Measurements from ENCODE around the gene PTPRG. TPM values are rescaled to one million over a fixed set of nuclear protein-coding genes. Genes with fewer than 3 reads are reported as not detected.

PTPRG gene
- total RNA-seq, 1 experiment from 2014 or later = 69.3 TPM

GRCh38 chr3:61803983-61804382 lies 242.6 kb downstream of the PTPRG start:
- H4K91ac ChIP-seq (ENCODE audit: insufficient read length, low read depth, low read length) = no peak overlapping the region
- peaks cover 3% of the 10 kb centered on the region; the same call in 1 of the 2 replicates for H3K4me1 ChIP-seq (ENCODE audit: insufficient read depth, low read length)
- H3K4me1 Mint-ChIP-seq = peaks cover 39 to 45% of the 10 kb centered on the region in 2 experiments
- WGBS (ENCODE audit: extremely low coverage, insufficient read length, low lambda C conversion rate) = no CpG with 5 or more reads among the region's 1 CpG
- no peak overlapping the region for H3K4ac ChIP-seq (ENCODE audit: low read depth, low read length)
- H3K18ac ChIP-seq (ENCODE audit: insufficient read length, low read depth, low read length) = no peak overlapping the region
- H3K79me2 ChIP-seq (ENCODE audit: insufficient read depth, low read length) = peaks cover 15% of the 10 kb centered on the region; the same call in 1 of the 2 replicates
- no peak overlapping the region for H3K4me2 ChIP-seq (ENCODE audit: insufficient read depth, insufficient read length, low read length)
- H3K4me3 Mint-ChIP-seq = no peak overlapping the region
- no peaks in the 10 kb centered on the region for H3K23me2 ChIP-seq (ENCODE audit: insufficient read length, low read depth, low read length, poor library complexity, severe bottlenecking)
- H2AFZ ChIP-seq (ENCODE audit: low read length) = no peak overlapping the region
- H3K36me3 Mint-ChIP-seq (ENCODE audit: insufficient read depth in 1 of 3, low read depth in 3 of 3) = peaks cover 0 to 13% (median 0%) of the 10 kb centered on the region in 3 experiments; a peak in 4 of 7 replicates
- no peak overlapping the region for H3K27ac ChIP-seq (ENCODE audit: insufficient read length, low read depth, low read length)
- H3K27me3 ChIP-seq (ENCODE audit: insufficient read depth, low read length) = no peaks in the 10 kb centered on the region
- peak overlapping the region in 1 of 3 experiments; percentile 77; a peak in 2 of 7 replicates for H3K27ac Mint-ChIP-seq
- H3K9me3 ChIP-seq (ENCODE audit: control insufficient read depth, low read depth, low read length) = no peaks in the 10 kb centered on the region
- no peak overlapping the region for H2AK5ac ChIP-seq (ENCODE audit: insufficient read length, low read length)
- no peaks in the 10 kb centered on the region for H3K9me3 Mint-ChIP-seq
- H3K9ac ChIP-seq (ENCODE audit: extremely low read depth, insufficient read length, low read length) = no peak overlapping the region
- no peak overlapping the region for H2BK12ac ChIP-seq (ENCODE audit: insufficient read length, low read depth, low read length)
- no peak overlapping the region for H3K23ac ChIP-seq (ENCODE audit: insufficient read length, low read depth, low read length)
- peaks cover 6% of the 10 kb centered on the region for H3K79me1 ChIP-seq (ENCODE audit: insufficient read depth, low read depth, low read length, poor library complexity, severe bottlenecking)
- TF ChIP-seq CTCF (conservative IDR thresholded peaks at IDR 0.05) = no peak
- no peaks in the 10 kb centered on the region for H3K27me3 Mint-ChIP-seq (ENCODE audit: low read depth)
- H3K56ac ChIP-seq (ENCODE audit: insufficient read length, low read depth, low read length) = no peak overlapping the region
- H3T11ph ChIP-seq (ENCODE audit: low read length) = no peak overlapping the region
- no peak overlapping the region for H2BK15ac ChIP-seq (ENCODE audit: low read depth, low read length)
- H4K20me1 ChIP-seq (ENCODE audit: control insufficient read depth, insufficient read depth, insufficient read length) = no peaks in the 10 kb centered on the region
- H2BK20ac ChIP-seq (ENCODE audit: low read depth, low read length, poor library complexity, severe bottlenecking) = no peak overlapping the region
- H2BK5ac ChIP-seq (ENCODE audit: insufficient read length, low read length) = no peak overlapping the region
- H4K8ac ChIP-seq (replicated peaks; ENCODE audit: insufficient read length, low read depth, low read length) = no peak overlapping the region
- no peak for DNase-seq
- no peak overlapping the region for H2BK120ac ChIP-seq (ENCODE audit: low read depth, low read length, poor library complexity, severe bottlenecking)
- H4K5ac ChIP-seq (ENCODE audit: insufficient read length, low read depth, low read length) = no peak overlapping the region
- no peak overlapping the region for H3K14ac ChIP-seq (ENCODE audit: insufficient read depth, low read length)
